Spinal cord (tissue), 10 donors: ENCODE results near the gene LRMDA. TPM values are rescaled to one million over a fixed set of nuclear protein-coding genes. Genes with fewer than 3 reads are reported as not detected.

ENCODE experiments used
- DNase-seq, 6 donors: peaks; one replicate each; pipeline versions ENCODE4 v3.0.0 to v3.0.0-alpha.2; 2013 to 2015; ENCODE audit warnings: low spot score in 6 of 6, low read depth in 4 of 6
- H3K27ac ChIP-seq: one replicate; pipeline ENCODE4 v1.5.1; 2013; ENCODE audit warnings: low read depth, low read length, control low read depth
- H3K27me3 ChIP-seq: one replicate; pipeline ENCODE4 v1.6.1; 2013; ENCODE audit warnings: low read length; ENCODE audit not compliant: control insufficient read depth, insufficient read depth
- H3K36me3 ChIP-seq: one replicate; pipeline ENCODE4 v1.6.1; 2013; ENCODE audit warnings: low read length; ENCODE audit not compliant: control insufficient read depth, insufficient read depth
- H3K4me1 ChIP-seq: one replicate; pipeline ENCODE4 v1.6.1; 2013; ENCODE audit warnings: low read length; ENCODE audit not compliant: control insufficient read depth, insufficient read depth
- H3K4me3 ChIP-seq: one replicate; pipeline ENCODE4 v1.5.1; 2013; ENCODE audit warnings: low read depth, low read length, control low read depth
- H3K9me3 ChIP-seq: one replicate; pipeline ENCODE4 v1.6.1; 2013; ENCODE audit warnings: low read length; ENCODE audit not compliant: control insufficient read depth, insufficient read depth
- WGBS: methylation state at CpG from one replicate; pipeline ENCODE4 v1.1.5; 2013; ENCODE audit warnings: missing lambda C conversion rate; ENCODE audit not compliant: insufficient coverage; 5-methylcytosine and 5-hydroxymethylcytosine counted together
- polyA plus RNA-seq, 2 donors: library from polyadenylated mRNA; unstranded; fragments of 120-200 nt; gene quantifications; one replicate each; pipeline ENCODE4 v1.2.1, GENCODE V29; 2013; ENCODE audit not compliant: insufficient read length in 2 of 2
- total RNA-seq, 2 donors: library from RNA; depleted of rRNA in 1 of 2; stranded (reverse); fragments of 120-200 nt in 1 of 2; fragments of >200 nt in 1 of 2; gene quantifications; one replicate each; pipeline versions ENCODE4 v1.2.3 to v1.2.4, GENCODE V29; 2013 to 2014
- donor health status: healthy.

The LRMDA gene
- total and polyA plus RNA-seq, 4 donors, result 5.6 to 9.9 (median 7.2) TPM

DNA sequence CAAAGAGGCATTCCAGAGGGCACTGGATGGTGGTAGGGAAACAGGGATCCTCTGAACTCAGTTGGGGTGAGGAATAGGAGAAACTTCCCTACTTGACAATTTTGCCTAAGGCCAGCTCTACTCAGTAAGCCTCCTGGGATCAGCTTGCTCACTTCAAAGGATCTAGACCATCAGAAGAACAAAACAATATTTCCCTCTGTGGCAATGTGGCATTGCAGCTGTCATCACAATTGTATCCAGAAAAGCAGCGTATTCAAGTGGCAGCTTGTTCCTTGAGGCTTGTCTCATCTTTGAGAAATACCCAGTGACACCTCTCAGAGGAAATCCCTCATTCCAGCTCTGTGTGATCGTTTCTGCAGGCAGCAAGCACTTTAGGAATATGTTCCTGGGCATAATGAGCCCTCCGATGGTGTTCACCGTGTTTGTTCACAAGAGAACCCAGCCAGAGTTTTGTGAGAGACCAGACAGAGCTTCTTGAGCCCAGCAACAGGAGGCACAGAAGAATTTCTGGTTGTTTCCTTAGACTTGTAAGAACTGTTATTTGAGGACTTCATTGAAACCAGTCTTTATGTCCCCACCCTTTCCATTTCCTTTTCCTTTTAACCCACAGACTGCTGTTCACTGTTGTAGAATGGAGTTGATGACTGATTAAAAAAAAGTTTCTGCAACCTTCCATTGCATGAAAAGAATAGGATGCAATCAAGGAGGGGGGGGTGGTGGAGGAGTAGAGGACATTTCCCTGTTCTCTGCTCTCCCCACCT is 747.3 kb downstream of the LRMDA start:
- Histone ChIP-seq H3K36me3 (no peaks in the 10 kb centered on the region), H3K9me3 (no peaks in the 10 kb centered on the region), H3K4me1 (no peaks in the 10 kb centered on the region), H3K27ac (no peak overlapping the region), H3K27me3 (no peaks in the 10 kb centered on the region), H3K4me3 (no peak overlapping the region)
- DNase-seq, result peak in 1 of 6 donors; percentile 10
- WGBS, result 74% methylated on average over 4 of the region's 4 CpGs

DNA sequence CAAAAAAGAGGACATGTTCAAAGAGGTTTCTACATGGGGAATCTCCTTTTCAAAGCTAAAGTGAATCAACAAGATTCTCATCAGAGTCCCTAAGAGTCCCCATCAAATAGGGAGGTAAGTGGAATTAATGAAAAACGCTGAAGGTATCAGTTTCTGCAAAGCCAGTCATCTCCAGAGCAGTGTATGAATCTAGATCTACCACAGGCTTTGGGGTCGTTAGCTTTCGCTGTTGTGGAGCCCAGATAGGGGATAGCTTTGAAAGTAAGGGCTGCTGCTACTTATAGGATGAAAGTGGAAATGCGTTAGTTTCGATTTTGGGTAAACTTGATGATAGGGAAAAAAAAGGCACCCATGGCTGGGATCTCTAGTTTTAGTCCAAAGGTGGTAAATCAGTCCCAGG is 748.4 kb downstream of the LRMDA start:
- no peaks in the 10 kb centered on the region for H3K9me3 ChIP-seq
- no peaks in the 10 kb centered on the region for H3K4me1 ChIP-seq
- 99% methylated on average over 5 of the region's 5 CpGs for WGBS
- no peak for DNase-seq
- no peaks in the 10 kb centered on the region for H3K27me3 ChIP-seq
- no peak overlapping the region for H3K27ac ChIP-seq
- no peaks in the 10 kb centered on the region for H3K36me3 ChIP-seq
- no peak overlapping the region for H3K4me3 ChIP-seq

DNA sequence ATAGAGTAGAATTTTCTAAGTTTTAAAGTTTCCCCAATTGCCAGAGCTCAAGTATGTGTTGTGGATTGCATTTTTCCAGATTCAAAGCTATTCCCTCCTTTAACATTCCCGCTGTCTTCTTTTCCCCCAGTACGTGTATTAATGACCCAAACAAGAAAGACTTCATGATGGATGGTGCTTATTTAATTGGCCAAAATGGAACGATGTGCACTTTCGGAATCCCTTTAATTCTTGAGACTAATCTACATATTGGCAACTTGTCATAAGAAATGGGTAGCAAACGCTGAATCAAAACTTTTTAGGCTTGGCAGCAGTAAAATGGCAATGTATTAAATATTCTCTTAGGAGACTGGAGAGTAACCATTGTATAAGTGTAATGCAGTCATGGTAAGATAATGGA is 753.2 kb downstream of the LRMDA start:
- Histone ChIP-seq H3K27ac (no peak overlapping the region), H3K9me3 (no peaks in the 10 kb centered on the region), H3K27me3 (no peaks in the 10 kb centered on the region), H3K4me3 (no peak overlapping the region), H3K4me1 (peaks cover 4% of the 10 kb centered on the region), H3K36me3 (no peaks in the 10 kb centered on the region)
- no CpG with 5 or more reads among the region's 5 CpGs for WGBS
- no peak for DNase-seq

DNA sequence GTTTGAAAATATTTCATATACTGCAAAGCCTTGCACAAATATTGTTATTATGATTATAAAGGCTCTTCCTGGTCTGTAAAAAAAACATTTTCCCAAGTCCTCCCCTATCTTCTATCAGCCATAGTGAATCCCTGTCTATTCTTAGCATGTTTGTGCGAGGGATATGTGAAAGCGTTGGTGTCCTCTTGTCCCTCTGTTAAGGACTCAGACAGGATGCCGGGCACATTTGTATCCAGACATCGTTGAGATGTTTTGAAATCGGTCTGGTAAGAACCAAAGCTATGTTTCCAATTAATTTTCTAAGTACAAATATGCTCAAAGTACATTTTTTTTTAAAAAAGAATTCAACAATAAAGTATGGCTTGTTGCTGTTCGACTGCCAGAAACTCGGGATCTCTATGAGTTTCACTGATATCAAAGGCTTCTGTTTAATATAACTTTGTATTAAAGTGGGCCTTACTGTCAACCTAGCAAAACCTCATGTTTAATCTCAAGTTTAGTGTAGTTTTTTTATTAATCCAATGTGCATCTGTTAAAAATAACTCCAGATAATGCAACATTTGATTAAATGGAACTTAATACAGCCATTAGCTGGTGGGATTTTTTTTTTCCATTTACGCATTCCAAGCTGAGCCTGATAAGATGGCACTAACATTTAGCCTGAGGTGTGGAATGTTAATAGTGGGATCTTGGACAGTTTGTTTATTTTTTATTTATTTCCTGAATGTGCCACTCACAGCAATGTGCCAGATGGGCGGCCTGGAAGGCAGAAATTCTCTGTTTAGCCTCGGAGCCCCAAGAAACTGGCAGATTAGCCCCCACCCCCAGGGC is 754.3 kb downstream of the LRMDA start:
- Histone ChIP-seq H3K27me3 (no peaks in the 10 kb centered on the region), H3K36me3 (no peaks in the 10 kb centered on the region), H3K27ac (no peak overlapping the region), H3K9me3 (no peaks in the 10 kb centered on the region), H3K4me1 (peaks cover 4% of the 10 kb centered on the region), H3K4me3 (no peak overlapping the region)
- peak in 1 of 6 donors; percentile 22 for DNase-seq
- 100% methylated on average over 3 of the region's 10 CpGs for WGBS

DNA sequence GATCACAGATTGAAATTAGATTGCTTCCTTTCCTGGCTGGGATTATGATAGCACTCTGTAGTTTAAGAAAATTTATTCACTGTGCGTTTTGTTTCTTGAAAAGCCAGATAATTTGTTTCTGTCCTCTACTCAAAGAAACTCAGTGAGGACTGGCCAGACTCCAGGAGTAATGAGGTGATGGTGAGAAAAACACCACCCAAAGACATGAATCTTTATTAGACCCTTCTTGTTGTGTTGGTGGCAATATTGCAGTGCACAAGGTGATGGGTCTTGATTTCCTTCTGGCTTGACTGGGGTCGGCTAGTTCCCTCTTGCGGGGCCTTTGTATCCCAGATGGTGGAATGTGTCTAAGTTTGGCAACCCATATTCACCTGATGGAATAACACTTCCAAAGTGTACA is 756.8 kb downstream of the LRMDA start:
- DNase-seq, result peak in 2 of 6 donors; percentile 17 to 41
- no peak overlapping the region for H3K27ac ChIP-seq
- no peaks in the 10 kb centered on the region for H3K27me3 ChIP-seq
- WGBS, result no CpG with 5 or more reads among the region's 3 CpGs
- no peaks in the 10 kb centered on the region for H3K36me3 ChIP-seq
- H3K9me3 ChIP-seq, result no peaks in the 10 kb centered on the region
- H3K4me3 ChIP-seq, result no peak overlapping the region
- peaks cover 4% of the 10 kb centered on the region for H3K4me1 ChIP-seq

DNA sequence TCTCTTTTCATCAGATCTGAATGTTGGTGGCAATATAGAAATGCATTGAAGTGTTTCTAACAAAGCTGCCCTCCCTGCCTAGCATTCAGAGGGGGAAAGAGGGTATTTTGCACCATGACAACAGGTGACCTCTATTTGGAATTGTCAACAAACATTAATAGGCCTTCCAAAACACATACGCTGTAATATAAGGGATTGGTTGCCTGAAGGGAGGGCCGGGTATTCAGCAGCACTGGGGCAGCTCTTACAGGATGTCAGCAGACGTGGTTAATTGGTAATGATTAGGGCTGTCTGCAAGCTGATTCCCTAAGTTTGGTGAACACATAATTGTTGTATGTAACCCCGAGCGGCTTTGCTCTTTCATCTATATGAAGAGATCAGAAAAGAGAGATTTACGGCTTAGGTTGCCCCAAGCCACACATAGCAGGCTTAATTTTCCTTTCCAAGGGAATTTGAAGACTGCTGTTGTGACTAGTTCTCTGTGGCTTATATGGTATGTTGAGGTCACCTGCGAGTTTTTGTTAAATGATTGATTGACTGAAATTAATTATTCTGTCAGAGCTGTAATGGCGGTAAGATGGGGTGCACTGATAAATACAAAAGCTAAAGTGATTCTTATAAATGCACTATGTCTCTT is 759.3 kb downstream of the LRMDA start:
- H3K4me3 ChIP-seq, result no peak overlapping the region
- 50% methylated on average over 4 of the region's 8 CpGs for WGBS
- H3K27ac ChIP-seq, result no peak overlapping the region

DNA sequence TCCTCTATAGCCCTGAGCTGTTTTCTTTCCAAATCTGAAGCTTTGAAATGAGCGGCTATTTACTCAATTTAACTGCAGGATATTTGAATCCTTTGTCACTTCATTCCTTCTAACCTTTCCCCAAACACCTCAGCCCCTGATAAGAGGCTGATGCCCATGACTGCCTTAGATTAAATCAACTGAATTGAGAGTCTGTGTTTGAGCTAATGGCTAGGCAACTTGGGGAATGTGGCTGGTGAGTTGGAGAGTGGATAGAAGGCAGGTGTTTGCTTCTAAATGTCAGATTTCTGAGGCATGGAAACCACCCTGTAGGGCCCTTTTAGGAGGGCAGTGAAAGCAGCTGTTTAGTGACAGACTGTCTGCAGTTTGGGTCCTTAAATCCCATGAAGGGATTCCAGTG is 759.9 kb downstream of the LRMDA start:
- Histone ChIP-seq H3K27me3 (no peaks in the 10 kb centered on the region), H3K36me3 (no peaks in the 10 kb centered on the region), H3K4me3 (no peak overlapping the region), H3K9me3 (no peaks in the 10 kb centered on the region), H3K4me1 (no peaks in the 10 kb centered on the region), H3K27ac (no peak overlapping the region)
- DNase-seq, result no peak
- WGBS, result no CpG with 5 or more reads among the region's 1 CpG

More for the DNA sequence above, 759.3 kb downstream of the LRMDA start:
- Histone ChIP-seq H3K4me1 (peaks cover 4% of the 10 kb centered on the region), H3K9me3 (no peaks in the 10 kb centered on the region), H3K27me3 (no peaks in the 10 kb centered on the region), H3K36me3 (no peaks in the 10 kb centered on the region)
- no peak for DNase-seq

DNA sequence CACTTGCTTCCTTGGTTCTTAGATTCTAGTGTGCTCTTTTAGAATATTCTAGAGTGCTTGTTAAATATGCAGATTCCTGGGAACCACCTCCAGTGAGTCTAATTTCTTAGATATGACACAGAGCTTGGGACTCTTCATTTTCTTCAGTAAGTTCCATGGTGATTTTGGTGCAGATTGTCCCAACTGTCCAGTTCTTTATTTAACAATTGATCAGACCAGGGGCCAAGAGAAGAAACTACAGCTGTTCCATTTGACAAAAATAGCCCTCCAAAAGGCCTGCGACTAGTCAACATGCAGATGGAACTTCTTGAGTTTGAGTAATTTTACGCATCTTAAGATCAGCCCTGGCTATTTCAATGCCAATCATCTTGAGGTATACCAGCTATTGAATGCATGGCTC is 760.7 kb downstream of the LRMDA start:
- Histone ChIP-seq H3K27me3 (no peaks in the 10 kb centered on the region), H3K4me3 (no peak overlapping the region), H3K9me3 (no peaks in the 10 kb centered on the region), H3K36me3 (no peaks in the 10 kb centered on the region), H3K27ac (no peak overlapping the region), H3K4me1 (no peaks in the 10 kb centered on the region)
- no peak for DNase-seq
- no CpG with 5 or more reads among the region's 2 CpGs for WGBS

DNA sequence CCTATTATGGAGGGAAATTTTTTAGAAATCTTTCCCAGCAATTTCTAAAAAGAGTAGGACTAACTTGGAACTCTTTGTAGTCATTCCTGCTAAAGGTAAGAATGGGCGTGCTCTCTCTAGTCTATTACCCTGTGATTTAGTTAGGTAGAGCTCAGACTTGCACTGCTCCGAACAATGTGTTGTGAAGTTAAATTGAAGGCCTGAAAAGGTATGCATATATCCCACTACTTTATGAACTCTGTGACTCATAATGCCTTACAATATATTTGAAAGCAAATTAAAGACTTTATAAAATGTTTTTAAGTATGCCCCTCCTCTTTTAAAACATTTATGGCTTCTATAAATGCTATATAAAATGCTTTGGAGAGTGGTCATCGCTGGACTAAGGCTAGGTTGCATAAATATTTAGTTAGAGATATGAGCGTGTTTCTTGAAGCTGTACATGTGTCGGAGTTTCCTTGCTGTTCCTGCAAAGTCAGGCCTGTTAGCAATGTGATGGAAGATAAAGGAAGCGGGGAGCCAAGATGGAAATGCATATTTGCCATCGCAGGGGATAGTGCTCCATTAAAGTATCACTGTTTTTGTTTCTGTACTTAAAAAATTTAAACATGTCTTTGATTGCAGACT is 761.4 kb downstream of the LRMDA start:
- no peaks in the 10 kb centered on the region for H3K9me3 ChIP-seq
- no peaks in the 10 kb centered on the region for H3K4me1 ChIP-seq
- no peaks in the 10 kb centered on the region for H3K36me3 ChIP-seq
- no peak overlapping the region for H3K27ac ChIP-seq
- no peaks in the 10 kb centered on the region for H3K27me3 ChIP-seq
- no peak for DNase-seq
- WGBS, result 76% methylated on average over 3 of the region's 7 CpGs
- no peak overlapping the region for H3K4me3 ChIP-seq
